ENCODE results near the gene DAPL1.

DAPL1 gene

GRCh38 chr2:158748926-158749590 is 46.1 kb upstream of the DAPL1 start:
- H4K91ac ChIP-seq (ENCODE audit: low read depth, low read length, poor library complexity), result no peak overlapping the region
- no peaks in the 10 kb centered on the region for H3K9me3 ChIP-seq (replicated peaks in 1 of 2; ENCODE audit: control insufficient read depth in 2 of 2, insufficient read depth in 1 of 2, low read depth in 1 of 2, low read length in 2 of 2)
- no peak overlapping the region for H3K18ac ChIP-seq (ENCODE audit: low read length)
- no peak overlapping the region for H3K9ac ChIP-seq (ENCODE audit: low read depth, low read length, poor library complexity)
- no peak overlapping the region for H4K8ac ChIP-seq (ENCODE audit: low read depth, low read length)
- H3K36me3 ChIP-seq (replicated peaks in 1 of 2; ENCODE audit: control insufficient read depth in 2 of 2, insufficient read depth in 2 of 2, low read length in 2 of 2), result no peaks in the 10 kb centered on the region
- H2AFZ ChIP-seq (ENCODE audit: low read length), result no peak overlapping the region
- H2BK120ac ChIP-seq (ENCODE audit: low read depth, low read length), result no peak overlapping the region
- no peak for DNase-seq (ENCODE audit: low spot score)
- peaks cover 6 to 8% of the 10 kb centered on the region in 2 donors for H3K4me1 ChIP-seq (ENCODE audit: control insufficient read depth in 2 of 2, insufficient read depth in 1 of 2, low read depth in 1 of 2, low read length in 2 of 2)
- no peak overlapping the region for H3K4me2 ChIP-seq (ENCODE audit: insufficient read depth, low read length, poor library complexity, severe bottlenecking)
- no peak overlapping the region for H3K14ac ChIP-seq (ENCODE audit: low read length)
- H2BK15ac ChIP-seq (ENCODE audit: low read length), result no peak overlapping the region
- no peak overlapping the region for H2BK12ac ChIP-seq (ENCODE audit: low read length)
- H3K79me1 ChIP-seq (ENCODE audit: low read depth, low read length), result no peaks in the 10 kb centered on the region
- peaks cover 0 to 8% (median 2%) of the 10 kb centered on the region in 3 experiments for H3K27me3 ChIP-seq (ENCODE audit: control insufficient read depth in 3 of 3, insufficient read depth in 3 of 3, low read depth in 1 of 3, low read length in 3 of 3)
- no CpG with 5 or more reads among the region's 2 CpGs for WGBS, 2 donors (ENCODE audit: extremely low coverage in 2 of 2, insufficient read length in 2 of 2, insufficient replicate concordance in 1 of 2)
- H2AK5ac ChIP-seq (ENCODE audit: low read depth, low read length), result no peak overlapping the region
- no peak overlapping the region for H3K4ac ChIP-seq (ENCODE audit: low read length)
- H3K4me3 ChIP-seq (ENCODE audit: low read length in 2 of 2), result no peak overlapping the region
- H3K27ac ChIP-seq (replicated peaks; ENCODE audit: low read length), result no peak overlapping the region
- H3K23ac ChIP-seq (ENCODE audit: low read depth, low read length, poor library complexity), result no peak overlapping the region
- no peak overlapping the region for H2BK5ac ChIP-seq (ENCODE audit: low read length)

GRCh38 chr2:158750458-158751125 is 44.5 kb upstream of the DAPL1 start:
- Histone ChIP-seq H3K27ac (replicated peaks; ENCODE audit: low read length) (no peak overlapping the region), H3K14ac (ENCODE audit: low read length) (no peak overlapping the region), H2BK5ac (ENCODE audit: low read length) (no peak overlapping the region), H3K18ac (ENCODE audit: low read length) (no peak overlapping the region), H3K4me3 (ENCODE audit: low read length in 2 of 2) (no peak overlapping the region), H2BK15ac (ENCODE audit: low read length) (no peak overlapping the region), H3K9me3 (replicated peaks in 1 of 2; ENCODE audit: control insufficient read depth in 2 of 2, insufficient read depth in 1 of 2, low read depth in 1 of 2, low read length in 2 of 2) (no peaks in the 10 kb centered on the region), H3K36me3 (replicated peaks in 1 of 2; ENCODE audit: control insufficient read depth in 2 of 2, insufficient read depth in 2 of 2, low read length in 2 of 2) (no peaks in the 10 kb centered on the region), H3K4ac (ENCODE audit: low read length) (no peak overlapping the region), H3K4me1 (ENCODE audit: control insufficient read depth in 2 of 2, insufficient read depth in 1 of 2, low read depth in 1 of 2, low read length in 2 of 2) (peaks cover 0 to 3% of the 10 kb centered on the region in 2 donors), H3K23ac (ENCODE audit: low read depth, low read length, poor library complexity) (no peak overlapping the region), H2AK5ac (ENCODE audit: low read depth, low read length) (no peak overlapping the region), H4K8ac (ENCODE audit: low read depth, low read length) (no peak overlapping the region), H3K79me1 (ENCODE audit: low read depth, low read length) (no peaks in the 10 kb centered on the region), H3K9ac (ENCODE audit: low read depth, low read length, poor library complexity) (no peak overlapping the region), H3K27me3 (ENCODE audit: control insufficient read depth in 3 of 3, insufficient read depth in 3 of 3, low read depth in 1 of 3, low read length in 3 of 3) (peaks cover 0 to 4% (median 2%) of the 10 kb centered on the region in 3 experiments), H2BK12ac (ENCODE audit: low read length) (no peak overlapping the region), H4K91ac (ENCODE audit: low read depth, low read length, poor library complexity) (no peak overlapping the region), H2BK120ac (ENCODE audit: low read depth, low read length) (no peak overlapping the region), H2AFZ (ENCODE audit: low read length) (no peak overlapping the region), H3K4me2 (ENCODE audit: insufficient read depth, low read length, poor library complexity, severe bottlenecking) (no peak overlapping the region)
- no CpG with 5 or more reads among the region's 5 CpGs for WGBS, 2 donors (ENCODE audit: extremely low coverage in 2 of 2, insufficient read length in 2 of 2, insufficient replicate concordance in 1 of 2)
- DNase-seq (ENCODE audit: low spot score), result no peak

DNA sequence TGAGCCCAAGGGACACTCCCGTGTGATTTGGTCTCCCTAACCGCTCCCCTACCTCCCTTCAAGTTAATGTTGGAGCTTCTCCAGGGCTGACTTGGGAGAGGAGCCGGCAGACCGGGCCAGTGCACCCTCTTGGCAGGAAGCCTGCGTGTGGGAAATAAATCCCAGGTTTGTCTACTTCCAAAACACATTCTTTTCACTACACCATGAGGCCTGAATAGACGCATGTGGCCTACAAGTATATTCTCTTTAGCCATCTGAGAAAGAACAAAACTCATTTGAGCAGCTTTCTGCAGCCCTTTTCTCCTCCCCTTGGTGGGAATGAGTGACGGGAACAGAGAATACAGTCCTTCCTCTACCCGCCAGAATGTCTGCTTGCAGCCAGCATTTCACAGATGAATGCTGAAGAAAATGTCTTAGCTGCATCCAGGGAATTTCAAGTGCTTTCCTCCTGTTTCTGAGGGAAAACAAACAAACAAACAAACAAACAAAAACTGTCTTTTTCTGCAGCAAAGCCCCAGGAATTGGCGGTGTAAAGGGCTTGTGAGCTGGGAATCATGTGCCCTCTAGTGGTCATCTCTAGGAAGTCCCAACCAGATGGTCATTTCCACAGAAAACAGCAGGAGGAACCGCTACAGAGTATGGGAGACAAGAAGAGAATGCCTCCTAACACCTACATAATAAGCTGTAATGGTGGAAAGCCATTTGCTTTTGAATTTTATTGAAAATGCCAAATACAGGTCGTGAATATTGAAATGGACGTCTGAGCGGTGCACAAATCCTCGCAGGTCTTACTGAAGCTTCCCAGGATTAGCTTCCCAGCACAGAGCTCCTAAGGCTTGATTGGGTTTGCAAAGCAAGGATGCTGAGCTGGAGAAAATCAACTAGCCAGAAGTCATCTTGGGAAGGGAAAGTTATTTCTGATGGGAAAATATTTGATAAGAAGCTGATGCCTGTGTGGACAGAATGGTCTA is 41.2 kb upstream of the DAPL1 start:
- Histone ChIP-seq H3K27me3 (ENCODE audit: control insufficient read depth in 3 of 3, insufficient read depth in 3 of 3, low read depth in 1 of 3, low read length in 3 of 3) (peaks cover 0 to 4% (median 0%) of the 10 kb centered on the region in 3 experiments), H2BK120ac (ENCODE audit: low read depth, low read length) (no peak overlapping the region), H3K14ac (ENCODE audit: low read length) (no peak overlapping the region), H2BK5ac (ENCODE audit: low read length) (no peak overlapping the region), H2AFZ (ENCODE audit: low read length) (peak overlapping the region; percentile 65), H2AK5ac (ENCODE audit: low read depth, low read length) (no peak overlapping the region), H4K91ac (ENCODE audit: low read depth, low read length, poor library complexity) (no peak overlapping the region), H3K23ac (ENCODE audit: low read depth, low read length, poor library complexity) (no peak overlapping the region), H3K79me1 (ENCODE audit: low read depth, low read length) (no peaks in the 10 kb centered on the region), H3K9ac (ENCODE audit: low read depth, low read length, poor library complexity) (no peak overlapping the region), H3K9me3 (replicated peaks in 1 of 2; ENCODE audit: control insufficient read depth in 2 of 2, insufficient read depth in 1 of 2, low read depth in 1 of 2, low read length in 2 of 2) (no peaks in the 10 kb centered on the region), H2BK15ac (ENCODE audit: low read length) (no peak overlapping the region), H3K36me3 (replicated peaks in 1 of 2; ENCODE audit: control insufficient read depth in 2 of 2, insufficient read depth in 2 of 2, low read length in 2 of 2) (no peaks in the 10 kb centered on the region), H3K18ac (ENCODE audit: low read length) (no peak overlapping the region), H3K27ac (replicated peaks; ENCODE audit: low read length) (no peak overlapping the region), H3K4ac (ENCODE audit: low read length) (no peak overlapping the region), H3K4me3 (ENCODE audit: low read length in 2 of 2) (no peak overlapping the region), H3K4me1 (ENCODE audit: control insufficient read depth in 2 of 2, insufficient read depth in 1 of 2, low read depth in 1 of 2, low read length in 2 of 2) (peaks cover 0 to 2% of the 10 kb centered on the region in 2 donors), H4K8ac (ENCODE audit: low read depth, low read length) (no peak overlapping the region), H2BK12ac (ENCODE audit: low read length) (no peak overlapping the region), H3K4me2 (ENCODE audit: insufficient read depth, low read length, poor library complexity, severe bottlenecking) (no peak overlapping the region)
- WGBS, 2 donors (ENCODE audit: extremely low coverage in 2 of 2, insufficient read length in 2 of 2, insufficient replicate concordance in 1 of 2), result no CpG with 5 or more reads among the region's 14 CpGs
- DNase-seq (ENCODE audit: low spot score), result peak; percentile 67
